ENCODE data around the gene PCSK2.
"Not testable (repeated sequence)": the region's sequence is repeated elsewhere in the genome, so short reads cannot be mapped to it uniquely, and the experiment has no call there.

Gene PCSK2

DNA sequence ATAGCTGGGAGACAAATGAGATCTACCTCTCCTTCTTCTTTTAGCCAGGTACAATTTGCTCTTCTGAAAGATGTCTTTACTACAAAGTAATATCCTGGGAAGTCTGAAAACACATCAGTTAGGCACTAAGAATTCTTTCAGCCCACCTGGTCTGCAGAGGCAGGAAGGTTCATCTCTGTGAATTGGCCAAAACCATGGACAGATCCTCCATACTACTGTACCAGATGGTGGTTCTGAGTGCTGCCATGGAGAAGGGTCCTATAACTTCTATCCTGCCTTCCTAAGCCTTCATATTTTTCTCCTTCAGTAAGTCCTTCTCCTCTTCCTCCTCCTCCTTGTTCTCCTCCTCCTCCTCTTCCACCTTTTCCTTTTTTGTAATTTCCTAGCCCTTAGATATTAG is 11.7 kb upstream of the PCSK2 start:
- Histone ChIP-seq H3K36me3 (ENCODE audit: control insufficient read depth, insufficient read depth, low read length) (no peaks in the 10 kb centered on the region), H3K27ac (ENCODE audit: low read length) (no peak overlapping the region), H3K27me3 (ENCODE audit: control insufficient read depth, insufficient read depth, low read length) (no peaks in the 10 kb centered on the region), H3K4me3 (ENCODE audit: low read length) (no peak overlapping the region), H3K4me1 (ENCODE audit: control insufficient read depth, insufficient read depth, low read length) (no peaks in the 10 kb centered on the region), H3K9me3 (ENCODE audit: control insufficient read depth, insufficient read depth, low read length) (no peaks in the 10 kb centered on the region)
- DNase-seq (ENCODE audit: low read depth, low spot score) = no peak

- not testable (repeated sequence) for H3K4me3 ChIP-seq (ENCODE audit: low read length); H3K4me1 ChIP-seq (ENCODE audit: control insufficient read depth, insufficient read depth, low read length); DNase-seq (ENCODE audit: low read depth, low spot score); H3K9me3 ChIP-seq (ENCODE audit: control insufficient read depth, insufficient read depth, low read length); H3K27me3 ChIP-seq (ENCODE audit: control insufficient read depth, insufficient read depth, low read length); H3K27ac ChIP-seq (ENCODE audit: low read length); H3K36me3 ChIP-seq (ENCODE audit: control insufficient read depth, insufficient read depth, low read length)
- no CpG with 5 or more reads among the region's 1 CpG for WGBS (ENCODE audit: insufficient coverage, insufficient read length)
Observed at GRCh38 chr20:17219856-17220255, 7.0 kb upstream of the PCSK2 start.

- no peaks in the 10 kb centered on the region for H3K9me3 ChIP-seq (ENCODE audit: control insufficient read depth, insufficient read depth, low read length)
- H3K36me3 ChIP-seq (ENCODE audit: control insufficient read depth, insufficient read depth, low read length) = no peaks in the 10 kb centered on the region
- no peak overlapping the region for H3K4me3 ChIP-seq (ENCODE audit: low read length)
- H3K27ac ChIP-seq (ENCODE audit: low read length) = no peak overlapping the region
- H3K4me1 ChIP-seq (ENCODE audit: control insufficient read depth, insufficient read depth, low read length) = no peaks in the 10 kb centered on the region
- no CpG with 5 or more reads among the region's 3 CpGs for WGBS (ENCODE audit: insufficient coverage, insufficient read length)
- DNase-seq (ENCODE audit: low read depth, low spot score) = no peak
- H3K27me3 ChIP-seq (ENCODE audit: control insufficient read depth, insufficient read depth, low read length) = peaks cover 16% of the 10 kb centered on the region; the same call in 1 of the 2 replicates
Observed at GRCh38 chr20:17223553-17223952, 3.3 kb upstream of the PCSK2 start.

DNA sequence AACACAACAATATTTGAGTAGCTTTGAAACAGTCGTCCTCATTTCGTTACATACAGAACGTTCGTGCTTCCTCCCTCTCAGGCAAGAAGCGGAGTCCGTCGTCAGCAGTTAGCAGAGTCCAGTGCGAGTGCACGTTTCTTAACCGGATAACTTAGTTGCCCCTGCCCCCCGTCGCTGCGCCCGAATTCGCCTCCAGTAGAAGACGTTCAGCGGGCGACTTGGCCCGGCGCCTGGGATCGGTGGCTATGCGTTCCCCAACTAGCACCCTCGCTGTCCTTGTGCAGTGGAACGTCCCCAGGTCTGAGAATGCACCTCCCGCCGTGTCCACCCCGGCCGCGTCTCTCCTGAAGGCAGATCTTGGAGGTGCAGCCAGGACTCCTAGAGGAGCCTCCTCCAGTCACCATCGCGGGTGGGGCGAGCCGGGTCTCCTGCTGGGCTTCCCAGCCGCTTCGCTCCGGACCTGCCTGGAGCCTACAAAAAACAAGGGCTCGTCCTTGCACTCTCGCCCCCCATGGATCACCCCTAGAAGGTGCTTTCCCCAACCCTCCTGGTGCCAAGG is 910 bp upstream of the PCSK2 start:
- no peak for DNase-seq (ENCODE audit: low read depth, low spot score)
- WGBS (ENCODE audit: insufficient coverage, insufficient read length) = no CpG with 5 or more reads among the region's 38 CpGs
- no peaks in the 10 kb centered on the region for H3K9me3 ChIP-seq (ENCODE audit: control insufficient read depth, insufficient read depth, low read length)
- H3K4me1 ChIP-seq (ENCODE audit: control insufficient read depth, insufficient read depth, low read length) = peaks cover 1% of the 10 kb centered on the region; the same call in 1 of the 2 replicates
- peaks cover 16% of the 10 kb centered on the region; the same call in 1 of the 2 replicates for H3K27me3 ChIP-seq (ENCODE audit: control insufficient read depth, insufficient read depth, low read length)
- peak overlapping the region; percentile 45; the same call in 1 of the 2 replicates for H3K4me3 ChIP-seq (ENCODE audit: low read length)
- no peak overlapping the region for H3K27ac ChIP-seq (ENCODE audit: low read length)
- H3K36me3 ChIP-seq (ENCODE audit: control insufficient read depth, insufficient read depth, low read length) = no peaks in the 10 kb centered on the region

DNA sequence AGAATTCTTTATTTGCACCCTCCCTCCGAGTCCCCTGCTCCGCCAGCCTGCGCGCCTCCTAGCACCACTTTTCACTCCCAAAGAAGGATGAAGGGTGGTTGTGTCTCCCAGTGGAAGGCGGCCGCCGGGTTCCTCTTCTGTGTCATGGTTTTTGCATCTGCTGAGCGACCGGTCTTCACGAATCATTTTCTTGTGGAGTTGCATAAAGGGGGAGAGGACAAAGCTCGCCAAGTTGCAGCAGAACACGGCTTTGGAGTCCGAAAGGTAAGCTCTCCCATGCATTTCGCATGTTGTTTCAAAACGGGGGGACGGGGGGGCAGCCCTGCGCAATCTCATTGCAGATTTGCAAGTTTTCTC is 357 bp downstream of the PCSK2 start:
- Histone ChIP-seq H3K9me3 (ENCODE audit: control insufficient read depth, insufficient read depth, low read length) (no peaks in the 10 kb centered on the region), H3K4me1 (ENCODE audit: control insufficient read depth, insufficient read depth, low read length) (peaks cover 1% of the 10 kb centered on the region; the same call in 1 of the 2 replicates), H3K27ac (ENCODE audit: low read length) (no peak overlapping the region), H3K27me3 (ENCODE audit: control insufficient read depth, insufficient read depth, low read length) (peaks cover 16% of the 10 kb centered on the region; the same call in 1 of the 2 replicates), H3K4me3 (ENCODE audit: low read length) (peak overlapping the region; percentile 13; the same call in 1 of the 2 replicates), H3K36me3 (ENCODE audit: control insufficient read depth, insufficient read depth, low read length) (no peaks in the 10 kb centered on the region)
- no peak for DNase-seq (ENCODE audit: low read depth, low spot score)
- WGBS (ENCODE audit: insufficient coverage, insufficient read length) = no CpG with 5 or more reads among the region's 17 CpGs

- H3K27ac ChIP-seq (ENCODE audit: low read length) = no peak overlapping the region
- peaks cover 1% of the 10 kb centered on the region; the same call in 1 of the 2 replicates for H3K4me1 ChIP-seq (ENCODE audit: control insufficient read depth, insufficient read depth, low read length)
- H3K9me3 ChIP-seq (ENCODE audit: control insufficient read depth, insufficient read depth, low read length) = no peaks in the 10 kb centered on the region
- H3K36me3 ChIP-seq (ENCODE audit: control insufficient read depth, insufficient read depth, low read length) = no peaks in the 10 kb centered on the region
- no peak for DNase-seq (ENCODE audit: low read depth, low spot score)
- peak overlapping the region; percentile 56; the same call in 1 of the 2 replicates for H3K4me3 ChIP-seq (ENCODE audit: low read length)
- H3K27me3 ChIP-seq (ENCODE audit: control insufficient read depth, insufficient read depth, low read length) = peaks cover 16% of the 10 kb centered on the region; the same call in 1 of the 2 replicates
- WGBS (ENCODE audit: insufficient coverage, insufficient read length) = no CpG with 5 or more reads among the region's 35 CpGs
Observed at GRCh38 chr20:17227669-17228623, 1.1 kb downstream of the PCSK2 start.

DNA sequence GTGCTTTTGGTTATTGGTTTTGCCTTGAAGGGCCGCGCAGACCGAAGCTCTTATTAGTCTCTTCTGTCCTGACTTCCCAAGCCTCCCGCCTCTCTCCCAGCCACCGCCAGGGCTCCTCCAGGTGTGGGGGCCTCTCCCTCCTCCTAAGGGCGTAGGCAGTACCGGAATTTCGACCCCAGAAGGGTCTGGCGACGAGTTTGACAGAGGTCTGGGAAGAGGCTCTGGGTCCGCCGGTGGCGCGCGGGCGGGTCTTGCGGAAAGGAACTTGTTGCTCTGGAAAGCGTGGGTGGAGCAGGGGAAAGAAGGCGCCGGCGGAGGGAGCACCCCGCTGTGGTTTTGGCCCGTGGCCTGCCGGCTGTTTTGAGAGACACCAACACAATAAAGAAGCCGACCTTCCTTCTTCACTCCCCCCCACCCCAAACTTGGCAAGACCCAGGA is 1.8 kb downstream of the PCSK2 start:
- no CpG with 5 or more reads among the region's 25 CpGs for WGBS (ENCODE audit: insufficient coverage, insufficient read length)
- Histone ChIP-seq H3K36me3 (ENCODE audit: control insufficient read depth, insufficient read depth, low read length) (no peaks in the 10 kb centered on the region), H3K4me1 (ENCODE audit: control insufficient read depth, insufficient read depth, low read length) (peaks cover 1% of the 10 kb centered on the region; the same call in 1 of the 2 replicates), H3K27ac (ENCODE audit: low read length) (no peak overlapping the region), H3K27me3 (ENCODE audit: control insufficient read depth, insufficient read depth, low read length) (peaks cover 16% of the 10 kb centered on the region; the same call in 1 of the 2 replicates), H3K4me3 (ENCODE audit: low read length) (peak overlapping the region; percentile 27; the same call in 1 of the 2 replicates), H3K9me3 (ENCODE audit: control insufficient read depth, insufficient read depth, low read length) (no peaks in the 10 kb centered on the region)
- no peak for DNase-seq (ENCODE audit: low read depth, low spot score)

- no peaks in the 10 kb centered on the region for H3K36me3 ChIP-seq (ENCODE audit: control insufficient read depth, insufficient read depth, low read length)
- peaks cover 1% of the 10 kb centered on the region; the same call in 1 of the 2 replicates for H3K4me1 ChIP-seq (ENCODE audit: control insufficient read depth, insufficient read depth, low read length)
- peaks cover 16% of the 10 kb centered on the region; the same call in 1 of the 2 replicates for H3K27me3 ChIP-seq (ENCODE audit: control insufficient read depth, insufficient read depth, low read length)
- H3K4me3 ChIP-seq (ENCODE audit: low read length) = no peak overlapping the region
- H3K27ac ChIP-seq (ENCODE audit: low read length) = no peak overlapping the region
- H3K9me3 ChIP-seq (ENCODE audit: control insufficient read depth, insufficient read depth, low read length) = no peaks in the 10 kb centered on the region
- WGBS (ENCODE audit: insufficient coverage, insufficient read length) = no CpG with 5 or more reads among the region's 1 CpG
- DNase-seq (ENCODE audit: low read depth, low spot score) = no peak
Observed at GRCh38 chr20:17229256-17229655, 2.4 kb downstream of the PCSK2 start.

DNA sequence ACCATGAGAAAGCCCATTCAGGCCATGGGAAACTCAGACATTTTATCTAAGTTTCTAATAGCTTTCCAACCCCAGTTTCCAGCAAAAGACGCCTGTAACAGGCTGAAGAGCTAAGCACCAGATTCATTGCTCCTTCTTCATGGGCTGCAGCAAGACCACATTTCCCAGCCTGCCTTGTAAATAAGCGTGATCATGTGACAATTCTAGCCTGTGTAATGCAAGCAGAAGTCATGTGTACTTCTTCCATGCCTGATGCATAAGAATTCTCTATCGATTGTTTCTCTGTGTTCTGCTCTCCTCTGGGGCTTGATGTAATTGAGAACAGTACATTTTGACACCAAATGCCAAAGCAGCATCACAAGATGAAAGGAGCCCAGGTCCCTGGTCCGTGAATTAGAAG is 6.8 kb downstream of the PCSK2 start:
- Histone ChIP-seq H3K27ac (ENCODE audit: low read length) (no peak overlapping the region), H3K36me3 (ENCODE audit: control insufficient read depth, insufficient read depth, low read length) (no peaks in the 10 kb centered on the region), H3K27me3 (ENCODE audit: control insufficient read depth, insufficient read depth, low read length) (no peaks in the 10 kb centered on the region; the same call in 1 of the 2 replicates), H3K9me3 (ENCODE audit: control insufficient read depth, insufficient read depth, low read length) (no peaks in the 10 kb centered on the region), H3K4me1 (ENCODE audit: control insufficient read depth, insufficient read depth, low read length) (peaks cover 1% of the 10 kb centered on the region; the same call in 1 of the 2 replicates), H3K4me3 (ENCODE audit: low read length) (no peak overlapping the region)
- DNase-seq (ENCODE audit: low read depth, low spot score) = no peak
- WGBS (ENCODE audit: insufficient coverage, insufficient read length) = no CpG with 5 or more reads among the region's 4 CpGs

DNA sequence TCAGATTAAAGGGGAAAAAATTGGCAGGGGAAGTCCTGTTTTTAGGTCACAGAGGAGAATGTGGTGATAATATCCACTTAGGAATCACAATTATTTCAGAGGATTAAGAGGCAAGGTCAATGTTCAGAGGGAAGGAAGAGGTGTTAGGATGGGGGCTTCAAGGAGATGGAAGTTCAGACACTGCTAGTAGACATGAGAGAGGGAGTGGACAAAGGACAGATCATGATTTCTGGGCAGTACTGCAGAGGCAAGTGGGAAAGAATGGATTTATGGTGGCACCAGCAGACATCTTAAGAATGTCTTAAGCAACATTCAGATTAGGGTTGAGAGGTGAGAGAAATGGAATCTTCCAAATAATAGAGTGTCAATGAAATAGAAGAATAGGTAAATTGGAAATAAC is 9.9 kb downstream of the PCSK2 start:
- H3K4me1 ChIP-seq (ENCODE audit: control insufficient read depth, insufficient read depth, low read length) = no peaks in the 10 kb centered on the region
- H3K36me3 ChIP-seq (ENCODE audit: control insufficient read depth, insufficient read depth, low read length) = no peaks in the 10 kb centered on the region
- no peaks in the 10 kb centered on the region for H3K27me3 ChIP-seq (ENCODE audit: control insufficient read depth, insufficient read depth, low read length)
- no peaks in the 10 kb centered on the region for H3K9me3 ChIP-seq (ENCODE audit: control insufficient read depth, insufficient read depth, low read length)
- no peak for DNase-seq (ENCODE audit: low read depth, low spot score)
- H3K27ac ChIP-seq (ENCODE audit: low read length) = no peak overlapping the region
- H3K4me3 ChIP-seq (ENCODE audit: low read length) = no peak overlapping the region
